ENCODE measurements around the gene LRRC30. TPM values are rescaled to one million over a fixed set of nuclear protein-coding genes. Genes with fewer than 3 reads are reported as not detected.

LRRC30 gene
- total and polyA plus RNA-seq, 8 donors: not detected

DNA sequence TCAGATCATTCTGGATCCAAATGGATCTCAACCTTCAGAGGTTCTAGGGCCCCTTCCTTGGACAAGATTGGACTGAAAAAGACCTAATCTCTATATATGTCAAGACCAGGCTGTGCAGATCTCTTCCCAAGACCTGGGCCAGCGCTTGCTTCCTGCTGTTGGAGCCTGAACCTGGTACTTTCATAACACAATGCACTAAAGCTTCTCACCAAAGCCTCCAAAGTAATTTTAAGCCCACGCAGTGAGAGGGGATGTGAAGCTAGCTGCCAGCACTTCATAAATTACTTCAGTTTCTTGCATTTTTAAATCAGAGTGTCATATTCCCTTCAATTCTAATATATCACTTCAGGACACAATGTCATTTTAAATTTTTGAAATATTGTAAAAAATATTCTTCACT lies 50.7 kb downstream of the LRRC30 start:
- no peak overlapping the region for H3K4me3 ChIP-seq
- no peaks in the 10 kb centered on the region for H3K4me1 ChIP-seq
- DNase-seq: no peak
- H3K27ac ChIP-seq: no peak overlapping the region
- TF ChIP-seq, protein P1, sequence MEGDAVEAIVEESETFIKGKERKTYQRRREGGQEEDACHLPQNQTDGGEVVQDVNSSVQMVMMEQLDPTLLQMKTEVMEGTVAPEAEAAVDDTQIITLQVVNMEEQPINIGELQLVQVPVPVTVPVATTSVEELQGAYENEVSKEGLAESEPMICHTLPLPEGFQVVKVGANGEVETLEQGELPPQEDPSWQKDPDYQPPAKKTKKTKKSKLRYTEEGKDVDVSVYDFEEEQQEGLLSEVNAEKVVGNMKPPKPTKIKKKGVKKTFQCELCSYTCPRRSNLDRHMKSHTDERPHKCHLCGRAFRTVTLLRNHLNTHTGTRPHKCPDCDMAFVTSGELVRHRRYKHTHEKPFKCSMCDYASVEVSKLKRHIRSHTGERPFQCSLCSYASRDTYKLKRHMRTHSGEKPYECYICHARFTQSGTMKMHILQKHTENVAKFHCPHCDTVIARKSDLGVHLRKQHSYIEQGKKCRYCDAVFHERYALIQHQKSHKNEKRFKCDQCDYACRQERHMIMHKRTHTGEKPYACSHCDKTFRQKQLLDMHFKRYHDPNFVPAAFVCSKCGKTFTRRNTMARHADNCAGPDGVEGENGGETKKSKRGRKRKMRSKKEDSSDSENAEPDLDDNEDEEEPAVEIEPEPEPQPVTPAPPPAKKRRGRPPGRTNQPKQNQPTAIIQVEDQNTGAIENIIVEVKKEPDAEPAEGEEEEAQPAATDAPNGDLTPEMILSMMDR (IDR thresholded peaks at IDR 0.05): no peak
- H3K36me3 ChIP-seq: no peaks in the 10 kb centered on the region
- H3K9me3 ChIP-seq: no peaks in the 10 kb centered on the region
- ATAC-seq: no peak
- intact Hi-C loops (cut with DNase I): no loop called here
- no peaks in the 10 kb centered on the region for H3K27me3 ChIP-seq

Other genes with a start within 250 kb of the LRRC30 start
- 1 to 10 TPM; 2.4 to 4.7 TPM for gene LAMA1, start 113.3 kb upstream of the LRRC30 start, total RNA-seq
- 10 to 100 TPM in 5 of 6 donors, 1 to 10 TPM in 1; 7.8 to 22.9 (median 13.3) TPM for gene LAMA1, start 113.3 kb upstream of the LRRC30 start, polyA plus RNA-seq (ENCODE audit: insufficient read length in 6 of 6)